HG02943 (cell line): ENCODE measurements around the gene ZNF836.
A peak's percentile ranks its signal among the peaks of the same experiment; 100 is the strongest.
"Not testable (repeated sequence)": the region's sequence is repeated elsewhere in the genome, so short reads cannot be mapped to it uniquely, and the experiment has no call there.

Experiments used
- ATAC-seq: cut with Tn5 transposase; IDR thresholded peaks from one replicate; pipeline ENCODE4 v1.9.1; 2021; ENCODE audit warnings: mild to moderate bottlenecking, low read depth, moderate library complexity; ENCODE audit not compliant: unreplicated experiment

Gene ZNF836

GRCh38 chr19:52171321-52172169, at the start of gene ZNF836:
TSS of gene ZNF836 (minus strand) at chr19:52171621. CDS start at chr19:52168072, 3,549 bp downstream.
- ATAC-seq, result no peak

- ATAC-seq, result no peak
These were observed 49.6 kb upstream of the ZNF836 start for GRCh38 chr19:52221031-52221430.

- no peak for ATAC-seq
These were observed 48.2 kb upstream of the ZNF836 start for GRCh38 chr19:52219611-52220010.

- no peak for ATAC-seq
These were observed 46.2 kb upstream of the ZNF836 start for GRCh38 chr19:52217576-52217975.

- ATAC-seq, result no peak
These were observed 45.0 kb upstream of the ZNF836 start for GRCh38 chr19:52216401-52216800.

- no peak for ATAC-seq
These were observed 42.8 kb upstream of the ZNF836 start for GRCh38 chr19:52214241-52214640.

GRCh38 chr19:52212572-52213255, 41.3 kb upstream of the ZNF836 start:
- ATAC-seq, result no peak

GRCh38 chr19:52211926-52212571, 40.6 kb upstream of the ZNF836 start:
- ATAC-seq, result no peak

GRCh38 chr19:52211203-52211602, 39.8 kb upstream of the ZNF836 start:
- ATAC-seq, result no peak

- ATAC-seq, result no peak
These were observed 35.1 kb upstream of the ZNF836 start for GRCh38 chr19:52206481-52206880.

GRCh38 chr19:52200755-52201391, 29.5 kb upstream of the ZNF836 start:
- not testable (repeated sequence) for ATAC-seq

GRCh38 chr19:52200044-52200443, 28.6 kb upstream of the ZNF836 start:
- no peak for ATAC-seq

- ATAC-seq, result no peak
These were observed 27.3 kb upstream of the ZNF836 start for GRCh38 chr19:52198678-52199077.

GRCh38 chr19:52197964-52198363, 26.5 kb upstream of the ZNF836 start:
- no peak for ATAC-seq

GRCh38 chr19:52196256-52196967, 25.0 kb upstream of the ZNF836 start:
- ATAC-seq, result no peak

- no peak for ATAC-seq
These were observed 20.5 kb upstream of the ZNF836 start for GRCh38 chr19:52191951-52192350.

- ATAC-seq, result no peak
These were observed 20.0 kb upstream of the ZNF836 start for GRCh38 chr19:52191389-52191788.

GRCh38 chr19:52190487-52191293, 19.3 kb upstream of the ZNF836 start:
- ATAC-seq, result no peak

GRCh38 chr19:52189735-52190486, 18.5 kb upstream of the ZNF836 start, which contains the start of gene PPP2R1A:
TSS of gene PPP2R1A (plus strand) at chr19:52190052. CDS start at chr19:52190097, 45 bp downstream.
- peak; percentile 85 for ATAC-seq
